Activated CD8-positive, alpha-beta memory T cell treated with anti-CD3 and anti-CD28 coated beads for 48 hours (primary cell): ENCODE results near the gene CSH2.
A peak's percentile ranks its signal among the peaks of the same experiment; 100 is the strongest.
"Not testable (repeated sequence)": the region's sequence is repeated elsewhere in the genome, so short reads cannot be mapped to it uniquely, and the experiment has no call there.

Source experiments
- DNase-seq, 3 experiments: peaks; one replicate each; pipeline ENCODE4 v3.0.0-alpha.2; 2020; ENCODE audit warnings: low read depth in 2 of 3, low spot score in 2 of 3

The CSH2 gene

DNA sequence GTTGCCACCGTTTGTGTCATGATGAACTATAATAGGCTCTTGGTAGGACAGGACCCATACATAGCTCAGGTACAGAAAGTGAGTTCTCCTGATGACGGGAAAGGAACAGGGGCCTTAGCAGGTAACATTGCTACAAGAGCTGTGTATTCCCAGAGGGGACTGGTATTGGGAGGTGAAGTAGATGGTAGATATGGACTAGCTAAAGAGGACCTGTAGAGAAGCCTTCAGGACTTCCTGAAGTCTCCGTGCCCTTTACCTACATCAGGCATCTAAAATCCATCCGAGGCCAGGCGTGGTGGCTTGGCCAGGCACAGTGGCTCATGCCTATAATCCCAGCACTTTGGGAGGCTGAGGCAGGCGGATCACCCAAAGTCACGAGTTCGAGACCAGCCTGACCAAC, 18.3 kb downstream of the CSH2 start:
- DNase-seq: no peak

DNA sequence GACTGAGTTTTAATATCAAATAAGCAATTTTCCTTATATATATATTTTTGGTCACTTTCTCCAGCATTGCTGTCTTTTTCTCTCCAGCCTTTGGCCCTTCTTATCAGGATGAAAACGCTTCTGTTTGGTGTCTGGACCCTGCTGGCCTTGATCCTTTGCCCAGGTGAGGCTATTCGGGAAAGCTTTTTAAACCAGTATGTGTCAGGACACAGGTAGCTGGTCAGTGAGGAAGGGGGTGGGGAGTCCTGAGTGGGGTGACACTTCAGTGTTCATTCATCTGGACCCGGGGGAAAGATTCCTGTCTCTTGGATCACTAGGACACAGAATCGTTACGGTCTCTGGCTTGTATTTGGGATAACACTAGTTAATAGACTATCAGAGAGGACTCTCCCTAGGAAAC, 18.8 kb downstream of the CSH2 start:
- no peak for DNase-seq

- no peak for DNase-seq
Observed at GRCh38 chr17:63853260-63853659, 20.2 kb downstream of the CSH2 start.

- no peak for DNase-seq
Observed at GRCh38 chr17:63850401-63850800, 23.1 kb downstream of the CSH2 start.

DNA sequence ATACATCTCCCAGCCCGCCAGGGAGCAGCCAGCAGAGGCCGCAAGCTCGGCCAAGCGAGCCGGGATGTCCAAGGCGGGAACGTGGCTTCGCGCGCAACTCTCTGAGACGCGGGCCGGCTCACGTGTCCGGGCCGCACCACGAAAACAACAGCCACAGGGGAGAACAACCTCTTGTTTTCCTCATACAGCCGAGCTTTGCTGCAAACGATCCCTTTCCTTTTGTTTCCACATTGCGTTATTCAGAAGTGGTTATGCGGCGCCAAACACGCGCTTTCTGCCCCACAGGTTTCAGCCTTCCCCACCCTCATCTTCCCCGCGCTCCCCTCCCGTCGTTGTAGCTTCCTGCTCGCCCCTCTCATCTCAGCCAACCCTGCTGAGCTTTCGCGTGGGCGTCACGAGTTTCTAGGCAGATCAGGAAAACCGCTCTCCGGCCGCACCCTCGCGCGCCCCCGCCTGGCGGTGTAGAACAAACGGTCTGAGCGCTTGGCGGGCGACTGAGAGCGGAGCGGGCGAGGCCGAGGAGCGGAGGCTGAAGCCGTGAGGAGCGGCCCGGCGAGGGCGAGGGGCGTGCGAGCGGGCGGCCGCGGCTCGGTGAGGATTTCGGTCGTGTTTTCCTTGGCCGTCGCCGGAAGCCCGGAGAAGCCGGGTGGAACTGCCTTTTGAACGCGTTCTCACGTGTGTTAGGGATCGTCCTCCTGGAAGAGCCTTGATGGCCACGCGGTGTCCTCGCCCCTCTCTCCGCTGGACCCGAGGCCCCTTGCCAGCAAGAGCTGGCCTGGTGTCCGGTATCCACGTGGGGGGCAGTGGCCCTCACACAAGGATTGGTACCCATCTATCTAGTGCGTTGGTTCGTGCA, 24.4 kb downstream of the CSH2 start:
- peak; percentile 91 to 96 (median 95) for DNase-seq

- no peak for DNase-seq
Observed at GRCh38 chr17:63847525-63848249, 25.8 kb downstream of the CSH2 start.

DNA sequence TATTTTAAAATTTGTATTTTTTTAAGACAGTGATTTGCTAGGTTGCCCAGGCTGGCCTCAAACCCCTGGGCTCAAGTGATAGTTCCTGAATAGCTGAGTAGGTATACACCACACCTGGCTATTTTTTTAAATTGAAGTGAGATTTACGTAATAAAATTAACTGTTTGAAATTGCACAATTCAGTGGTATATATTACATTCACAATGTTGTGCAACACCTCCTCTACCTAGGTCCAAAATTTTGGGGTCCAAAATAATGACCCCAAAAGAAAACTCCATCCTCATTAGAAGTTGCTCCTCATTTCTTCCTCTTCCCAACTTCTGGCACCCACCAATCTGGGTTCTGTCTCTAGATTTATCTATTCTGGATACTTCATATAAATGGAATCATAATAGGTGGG, 28.0 kb downstream of the CSH2 start:
- DNase-seq: no peak

DNA sequence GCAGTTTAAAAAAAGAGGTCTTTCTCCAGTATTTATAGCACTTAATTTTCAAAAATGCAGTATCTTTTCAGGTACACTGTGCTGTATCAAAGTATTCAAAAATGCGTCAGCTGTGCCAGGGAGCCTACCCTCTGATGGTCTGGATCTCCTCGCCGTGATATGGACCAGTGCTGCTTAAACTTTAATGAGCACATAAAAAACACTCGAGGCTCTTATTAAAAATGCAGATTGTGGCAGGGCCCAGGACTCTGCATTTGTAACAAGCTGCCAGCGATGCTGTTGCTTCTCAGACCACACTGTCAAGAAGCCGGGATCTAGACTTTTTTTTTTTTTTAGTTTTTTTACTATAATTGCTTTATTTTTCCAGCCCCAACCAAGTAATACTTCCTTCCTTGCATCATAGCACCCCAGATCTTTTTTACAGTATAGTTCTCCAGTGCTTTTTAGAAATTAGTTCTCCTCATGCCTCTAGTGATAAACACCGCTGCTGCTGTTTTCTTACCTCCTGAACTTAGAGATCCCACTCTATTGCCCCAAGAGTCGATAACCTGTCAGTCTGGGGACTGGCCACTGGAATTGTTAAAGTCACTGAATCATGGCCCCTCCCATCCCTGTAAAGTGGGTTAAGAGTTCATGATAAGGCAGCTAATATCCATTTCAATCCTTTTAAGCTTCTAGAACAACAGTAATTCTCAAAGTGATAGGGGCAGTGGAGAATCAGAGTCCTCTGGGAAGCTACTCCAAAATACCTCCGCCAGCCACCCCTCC, 29.4 kb downstream of the CSH2 start:
- no peak for DNase-seq

DNA sequence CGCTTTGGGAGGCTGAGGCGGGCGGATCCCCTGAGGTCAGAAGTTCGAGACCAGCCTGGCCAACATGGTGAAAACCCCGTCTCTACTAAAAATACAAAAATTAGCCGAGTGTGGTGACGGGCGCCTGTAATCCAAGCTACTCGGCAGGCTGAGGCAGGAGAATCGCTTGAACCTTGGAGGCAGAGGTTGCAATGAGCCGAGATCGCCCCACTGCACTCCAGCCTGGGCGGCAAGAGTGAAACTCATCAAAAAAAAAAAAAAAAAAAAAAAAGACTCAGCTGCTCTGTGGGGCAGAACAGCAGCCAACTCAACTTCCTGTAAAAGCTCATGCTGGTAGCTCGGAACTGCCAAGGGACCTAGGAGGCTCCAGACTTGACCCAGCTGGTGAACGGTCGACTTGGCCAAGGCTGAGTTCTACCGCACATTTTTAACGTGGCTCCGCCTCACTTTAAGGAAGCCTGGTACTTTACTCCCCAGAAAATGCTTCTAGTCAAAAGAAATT, 30.0 kb downstream of the CSH2 start:
- DNase-seq: not testable (repeated sequence)

GRCh38 chr17:63842540-63843386, 30.7 kb downstream of the CSH2 start, which contains the start of gene SMARCD2:
SMARCD2 (minus strand) TSS chr17:63842685; CDS start chr17:63842674, 11 bp downstream.
- peak; percentile 93 to 97 (median 96) for DNase-seq

- DNase-seq: no peak
Observed at GRCh38 chr17:63842173-63842539, 31.3 kb downstream of the CSH2 start.

DNA sequence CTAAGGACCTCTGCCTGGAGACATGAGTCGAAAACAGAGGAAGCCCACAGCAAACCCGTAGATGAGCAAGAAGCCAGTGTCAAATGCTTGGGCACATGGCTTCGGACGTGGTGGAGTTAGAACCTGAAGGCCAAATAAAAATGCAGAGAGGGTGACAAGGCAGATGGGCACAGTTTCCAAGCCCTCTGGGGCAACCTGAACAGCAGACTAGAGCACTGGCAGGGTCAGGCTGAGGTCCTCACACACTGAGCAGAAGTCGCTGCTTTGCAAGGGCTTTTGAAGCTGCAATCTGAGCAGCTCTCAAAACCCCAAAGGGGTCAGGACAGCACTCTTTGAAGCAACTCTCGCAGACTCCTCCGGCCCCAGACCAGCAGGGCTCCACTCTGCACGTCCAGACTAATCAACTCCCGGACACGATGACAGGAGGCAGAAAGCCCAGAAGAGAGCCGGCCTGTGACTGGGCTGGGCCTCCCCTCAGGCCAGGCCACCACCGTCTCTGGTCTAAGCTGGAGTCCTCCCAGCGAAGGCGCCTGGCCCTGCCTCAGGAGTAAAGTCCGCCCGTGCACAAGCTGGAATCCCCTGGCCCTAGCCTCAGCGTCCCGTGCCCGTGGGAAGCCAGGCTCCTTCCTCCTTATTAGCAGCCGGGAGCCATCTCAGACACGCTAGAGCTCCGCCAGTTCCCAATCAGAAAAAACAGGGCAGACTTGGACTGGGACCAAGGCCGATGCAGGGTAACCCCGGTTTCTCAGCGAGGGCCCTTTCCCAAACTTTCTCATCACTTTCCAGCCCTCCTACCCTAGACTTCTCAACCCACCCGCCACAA, 31.9 kb downstream of the CSH2 start:
- DNase-seq: no peak

GRCh38 chr17:63840591-63841349, 32.7 kb downstream of the CSH2 start:
- no peak for DNase-seq

GRCh38 chr17:63838631-63839171, 34.8 kb downstream of the CSH2 start:
- no peak for DNase-seq

GRCh38 chr17:63837962-63838600, 35.4 kb downstream of the CSH2 start:
- DNase-seq: no peak

- DNase-seq: no peak
Observed at GRCh38 chr17:63837480-63837879, 36.0 kb downstream of the CSH2 start.

DNA sequence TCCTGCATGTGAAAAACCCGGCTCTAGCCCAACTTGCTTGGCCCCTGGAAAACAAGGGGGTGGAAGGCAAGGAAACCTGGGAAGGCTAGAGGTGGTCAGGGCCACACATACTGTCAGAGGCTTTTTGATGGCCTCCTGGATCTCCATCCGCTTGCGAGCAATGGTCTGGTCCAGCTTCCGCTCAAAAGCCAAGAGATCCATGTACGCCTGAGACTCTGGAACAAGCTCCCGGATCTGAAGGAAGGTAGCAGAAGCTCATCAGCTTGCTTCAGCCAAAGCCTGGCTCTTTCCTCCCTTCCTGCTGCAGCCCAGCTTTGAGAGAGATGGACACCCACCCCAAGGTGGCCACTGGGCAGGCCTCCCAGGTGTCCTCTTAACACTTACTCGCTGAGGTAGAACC, 36.7 kb downstream of the CSH2 start:
- no peak for DNase-seq

DNA sequence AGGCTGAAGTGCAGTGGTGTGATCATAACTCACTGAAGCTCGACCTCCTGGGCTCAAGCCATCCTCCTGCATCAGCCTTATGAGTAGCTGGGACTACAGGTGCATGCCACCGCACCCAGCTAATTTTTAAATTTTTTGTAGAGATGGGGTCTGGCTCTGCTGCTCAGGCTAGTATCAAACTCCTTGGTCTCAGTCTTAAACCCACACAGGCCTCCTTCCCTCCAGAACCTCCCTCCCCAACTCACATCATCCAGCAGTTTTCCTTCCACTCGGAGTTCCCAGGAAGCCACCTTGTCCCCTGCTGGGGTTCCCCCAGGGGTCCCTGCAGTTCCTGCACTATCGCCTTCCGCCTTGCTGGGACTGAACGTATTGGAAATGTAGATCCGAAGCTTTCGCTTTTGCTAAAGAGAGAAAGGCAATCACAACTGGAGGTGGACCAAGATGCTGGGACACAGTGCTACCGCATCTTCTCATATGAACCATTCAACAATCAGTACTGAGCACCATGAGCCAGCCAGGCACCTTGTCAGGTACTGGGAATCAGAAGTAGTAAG, 38.2 kb downstream of the CSH2 start:
- DNase-seq: no peak
